BJ (cell line): ENCODE measurements around the gene RFPL1. TPM values are rescaled to one million over a fixed set of nuclear protein-coding genes. Genes with fewer than 3 reads are reported as not detected.

Experiments used
- CTCF ChIA-PET: fragments of 350-600 bp; formaldehyde crosslinking; extraction: SDS; loops from one replicate; lab custom pipeline; 2021; ENCODE audit warnings: antibody characterized with exemption, inconsistent platforms; lab: Yijun Ruan, JAX
- POLR2A ChIA-PET: fragments of 300-600 bp; sonication (Branson Sonifier 250); formaldehyde crosslinking; extraction: SDS; loops from one replicate; lab custom pipeline; 2021; ENCODE audit warnings: antibody characterized with exemption; lab: Charles Lee
- DNase-seq: peaks from one replicate; pipeline ENCODE4 v3.0.0-alpha.2; 2011; ENCODE audit warnings: low read depth
- H3K27me3 ChIP-seq: 2 replicates; pipeline ENCODE4 v1.6.0; 2011; ENCODE audit warnings: low read length; ENCODE audit not compliant: control insufficient read depth, insufficient read depth
- H3K36me3 ChIP-seq: 2 replicates; pipeline ENCODE4 v1.5.1; 2011; ENCODE audit warnings: low read length; ENCODE audit not compliant: control insufficient read depth, insufficient read depth
- H3K4me3 ChIP-seq: 2 replicates; pipeline ENCODE4 v1.5.1; 2011; ENCODE audit warnings: low read depth, mild to moderate bottlenecking, control low read depth, low read length
- polyA plus RNA-seq: library from polyadenylated mRNA; depleted of rRNA; stranded (reverse); fragments of >200 nt; gene quantifications from 2 replicates; pipeline ENCODE4 v1.2.3, GENCODE V29; 2011
- TF ChIP-seq, protein P1 (sequence below): IDR thresholded peaks from 2 replicates; pipeline ENCODE4 v1.5.1; 2011; ENCODE audit warnings: low read depth, mild to moderate bottlenecking, control low read depth, inconsistent platforms, low read length, moderate library complexity; ENCODE audit not compliant: insufficient read depth

Gene RFPL1
- polyA plus RNA-seq, 1 experiment, result not detected

- H3K27me3 ChIP-seq, result peaks cover 11% of the 10 kb centered on the region
- H3K36me3 ChIP-seq, result no peaks in the 10 kb centered on the region
- ChIA-PET POLR2A (no interaction called here), CTCF (no interaction called here)
- TF ChIP-seq, protein P1, sequence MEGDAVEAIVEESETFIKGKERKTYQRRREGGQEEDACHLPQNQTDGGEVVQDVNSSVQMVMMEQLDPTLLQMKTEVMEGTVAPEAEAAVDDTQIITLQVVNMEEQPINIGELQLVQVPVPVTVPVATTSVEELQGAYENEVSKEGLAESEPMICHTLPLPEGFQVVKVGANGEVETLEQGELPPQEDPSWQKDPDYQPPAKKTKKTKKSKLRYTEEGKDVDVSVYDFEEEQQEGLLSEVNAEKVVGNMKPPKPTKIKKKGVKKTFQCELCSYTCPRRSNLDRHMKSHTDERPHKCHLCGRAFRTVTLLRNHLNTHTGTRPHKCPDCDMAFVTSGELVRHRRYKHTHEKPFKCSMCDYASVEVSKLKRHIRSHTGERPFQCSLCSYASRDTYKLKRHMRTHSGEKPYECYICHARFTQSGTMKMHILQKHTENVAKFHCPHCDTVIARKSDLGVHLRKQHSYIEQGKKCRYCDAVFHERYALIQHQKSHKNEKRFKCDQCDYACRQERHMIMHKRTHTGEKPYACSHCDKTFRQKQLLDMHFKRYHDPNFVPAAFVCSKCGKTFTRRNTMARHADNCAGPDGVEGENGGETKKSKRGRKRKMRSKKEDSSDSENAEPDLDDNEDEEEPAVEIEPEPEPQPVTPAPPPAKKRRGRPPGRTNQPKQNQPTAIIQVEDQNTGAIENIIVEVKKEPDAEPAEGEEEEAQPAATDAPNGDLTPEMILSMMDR, result no peak
- no peak for DNase-seq
- no peak overlapping the region for H3K4me3 ChIP-seq
Measured at GRCh38 chr22:29433856-29434255, 4.5 kb upstream of the RFPL1 start.

GRCh38 chr22:29434288-29434687, 4.1 kb upstream of the RFPL1 start:
- Histone ChIP-seq H3K4me3 (no peak overlapping the region), H3K27me3 (peaks cover 9% of the 10 kb centered on the region; the same call in 1 of the 2 replicates), H3K36me3 (no peaks in the 10 kb centered on the region)
- no peak for DNase-seq
- ChIA-PET CTCF (no interaction called here), POLR2A (no interaction called here)
- TF ChIP-seq, protein P1, result no peak

GRCh38 chr22:29435236-29436136, 2.9 kb upstream of the RFPL1 start:
- Histone ChIP-seq H3K4me3 (no peak overlapping the region), H3K27me3 (peaks cover 8% of the 10 kb centered on the region; the same call in 1 of the 2 replicates), H3K36me3 (no peaks in the 10 kb centered on the region)
- no peak for DNase-seq
- ChIA-PET POLR2A (no interaction called here), CTCF (interaction anchor here (0.6 kb wide), 1 partner anchor 991 kb away, joined by 3 read pairs; no protein-coding TSS in a partner anchor)
- TF ChIP-seq, protein P1, result no peak

GRCh38 chr22:29442976-29443375, 4.6 kb downstream of the RFPL1 start:
- peaks cover 1% of the 10 kb centered on the region; the same call in 1 of the 2 replicates for H3K27me3 ChIP-seq
- H3K36me3 ChIP-seq, result no peaks in the 10 kb centered on the region
- TF ChIP-seq, protein P1, result no peak
- CTCF ChIA-PET, result interaction anchor here (0.7 kb wide), 1 partner anchor 311 kb away, joined by 3 read pairs; no protein-coding TSS in a partner anchor
- POLR2A ChIA-PET, result no interaction called here
- DNase-seq, result no peak
- H3K4me3 ChIP-seq, result no peak overlapping the region

DNA sequence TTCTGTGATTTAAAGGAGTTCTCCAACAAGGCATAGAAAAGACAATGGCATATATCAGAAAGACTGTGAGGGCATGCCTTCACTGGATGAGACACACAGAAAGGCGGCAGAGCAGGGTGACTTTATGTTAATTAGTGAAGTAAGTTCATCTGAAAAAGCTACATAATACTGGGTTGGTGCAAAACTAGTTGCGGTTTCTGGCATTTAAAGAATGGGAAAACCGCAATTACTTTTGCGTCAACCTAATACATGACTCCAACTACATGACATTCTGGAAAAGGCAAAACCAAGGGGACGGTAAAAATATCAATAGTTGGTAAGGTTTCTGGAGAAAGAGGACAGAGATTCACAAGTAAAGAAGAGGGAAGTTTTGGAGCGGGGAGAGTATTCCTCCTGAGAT, 5.1 kb downstream of the RFPL1 start:
- no peaks in the 10 kb centered on the region for H3K36me3 ChIP-seq
- peaks cover 1% of the 10 kb centered on the region; the same call in 1 of the 2 replicates for H3K27me3 ChIP-seq
- ChIA-PET POLR2A (no interaction called here), CTCF (interaction anchor here (0.7 kb wide), 1 partner anchor 311 kb away, joined by 3 read pairs; no protein-coding TSS in a partner anchor)
- no peak for DNase-seq
- H3K4me3 ChIP-seq, result no peak overlapping the region
- TF ChIP-seq, protein P1, result no peak
